ENCODE measurements around the gene EYA2.

Gene EYA2

GRCh38 chr20:47223896-47224295, 329.3 kb downstream of the EYA2 start:
- TF ChIP-seq CTCF (conservative IDR thresholded peaks at IDR 0.05; ENCODE audit: low read length): no peak
- DNase-seq (ENCODE audit: low read depth): no peak
- H3K4me3 ChIP-seq (ENCODE audit: low read length): no peak overlapping the region

GRCh38 chr20:47224300-47224791, 329.7 kb downstream of the EYA2 start:
- no peak for TF ChIP-seq CTCF (conservative IDR thresholded peaks at IDR 0.05; ENCODE audit: low read length)
- H3K4me3 ChIP-seq (ENCODE audit: low read length): no peak overlapping the region
- DNase-seq (ENCODE audit: low read depth): no peak

- TF ChIP-seq CTCF (conservative IDR thresholded peaks at IDR 0.05; ENCODE audit: low read length): no peak
- H3K4me3 ChIP-seq (ENCODE audit: low read length): no peak overlapping the region
- DNase-seq (ENCODE audit: low read depth): no peak
Measured at GRCh38 chr20:47224857-47225256, 330.2 kb downstream of the EYA2 start.

- TF ChIP-seq CTCF (conservative IDR thresholded peaks at IDR 0.05; ENCODE audit: low read length): no peak
- H3K4me3 ChIP-seq (ENCODE audit: low read length): no peak overlapping the region
- no peak for DNase-seq (ENCODE audit: low read depth)
Measured at GRCh38 chr20:47225458-47225857, 330.8 kb downstream of the EYA2 start.

GRCh38 chr20:47227119-47227518, 332.5 kb downstream of the EYA2 start:
- no peak for TF ChIP-seq CTCF (conservative IDR thresholded peaks at IDR 0.05; ENCODE audit: low read length)
- no peak overlapping the region for H3K4me3 ChIP-seq (ENCODE audit: low read length)
- DNase-seq (ENCODE audit: low read depth): no peak

- no peak for DNase-seq (ENCODE audit: low read depth)
- H3K4me3 ChIP-seq (ENCODE audit: low read length): no peak overlapping the region
- TF ChIP-seq CTCF (conservative IDR thresholded peaks at IDR 0.05; ENCODE audit: low read length): no peak
Measured at GRCh38 chr20:47227576-47227975, 332.9 kb downstream of the EYA2 start.

GRCh38 chr20:47228654-47229053, 334.0 kb downstream of the EYA2 start:
- DNase-seq (ENCODE audit: low read depth): no peak
- H3K4me3 ChIP-seq (ENCODE audit: low read length): no peak overlapping the region
- TF ChIP-seq CTCF (conservative IDR thresholded peaks at IDR 0.05; ENCODE audit: low read length): no peak
